Adrenal gland (tissue), 12 donors: Measurements from ENCODE around the gene SPATC1L. TPM values are rescaled to one million over a fixed set of nuclear protein-coding genes. Genes with fewer than 3 reads are reported as not detected.
A peak's percentile ranks its signal among the peaks of the same experiment; 100 is the strongest.

ENCODE experiments used
- DNase-seq, 7 donors: peaks; one replicate each; pipeline ENCODE4 v3.0.0-alpha.2; 2019 to 2020
- H3K27ac ChIP-seq, 5 donors: fragments of 200-600 bp; sonication (generic) in 4 of 5; 1 replicate in 3 of 5; 2 replicates in 2 of 5; pipeline versions ENCODE4 v1.5.1 to v1.8.0; 2016 to 2020; ENCODE audit warnings: mild to moderate bottlenecking in 1 of 5
- H3K27me3 ChIP-seq: fragments of 200-600 bp; 2 replicates; pipeline ENCODE4 v1.8.0; 2021
- H3K36me3 ChIP-seq, 2 donors: fragments of 200-600 bp; replicated peaks in 1 of 2; 1 replicate in 1 of 2; 2 replicates in 1 of 2; pipeline versions ENCODE4 v1.5.1 to v1.8.0; 2018 to 2022
- H3K4me1 ChIP-seq, 2 donors: fragments of 200-600 bp; replicated peaks in 1 of 2; 1 replicate in 1 of 2; 2 replicates in 1 of 2; pipeline versions ENCODE4 v1.5.1 to v1.8.0; 2018 to 2021
- H3K4me3 ChIP-seq, 4 donors: fragments of 200-600 bp; sonication (generic) in 3 of 4; one replicate each; pipeline ENCODE4 v1.5.1; 2016 to 2018
- H3K9me3 ChIP-seq, 3 donors: fragments of 200-600 bp; sonication (generic) in 1 of 3; replicated peaks in 1 of 3; 1 replicate in 2 of 3; 2 replicates in 1 of 3; pipeline versions ENCODE4 v1.5.1 to v1.8.0; 2016 to 2021
- POLR2A ChIP-seq, 2 donors: fragments of 450-650 bp; IDR thresholded peaks; one replicate each; pipeline ENCODE4 v1.6.1; 2017; ENCODE audit warnings: antibody characterized with exemption in 2 of 2, mild to moderate bottlenecking in 2 of 2, moderate library complexity in 1 of 2
- WGBS, 4 donors: extraction: QIAGEN DNeasy Blood & Tissue Kit in 2 of 4; methylation state at CpG; one replicate each; pipeline versions ENCODE4 v1.1.5 to v1.1.7; 2013 to 2017; 5-methylcytosine and 5-hydroxymethylcytosine counted together
- intact Hi-C, 2 donors: fragments of 100-400 bp; cut with DNase I; formaldehyde crosslinking; loops; one replicate each; pipeline versions ENCODE4 v1.14.1 to v1.15.0; 2022 to 2023
- polyA plus RNA-seq, 3 donors: library from polyadenylated mRNA; stranded (reverse); fragments of 200-250 nt in 2 of 3; fragments of 350-450 nt in 1 of 3; fragmentation: Illumina TruSeq in 1 of 3; extraction: RNeasy Lipid Tissue Mini Kit (QIAGEN cat#74804) in 1 of 3; gene quantifications; one replicate each; pipeline ENCODE4 v1.2.3, GENCODE V29; 2013 to 2014
- total RNA-seq, 9 donors: library from RNA; depleted of rRNA in 4 of 9; stranded (reverse); fragments of >200 nt in 4 of 9; fragments of 120-200 nt in 1 of 9; fragmentation: NEBNext Ultra II Directional in 1 of 9; extraction: Animal tissue kit (Norgen Biotek cat#: 25700) in 1 of 9; gene quantifications; one replicate each; pipeline versions ENCODE4 v1.1.0 to v1.2.4, GENCODE V29; 2013 to 2023
- TF ChIP-seq, protein P1 (sequence below), 6 experiments: fragments of 450-650 bp in 4 of 6; fragments of 200-600 bp in 2 of 6; sonication (generic) in 1 of 6; IDR thresholded peaks; 1 replicate in 5 of 6; 2 replicates in 1 of 6; pipeline versions ENCODE4 v1.5.1 to v1.8.0; 2016 to 2021; ENCODE audit warnings: antibody characterized with exemption in 6 of 6, mild to moderate bottlenecking in 2 of 6, moderate library complexity in 1 of 6
- donor health status: healthy with polysubstance abuse.
- donor health status: Bipolar disorder and iron deficiency.
- donor health status: DM: yes; HTN: yes; CAD: no.
- donor health status: DM: no; HTN: no; CAD: no.
- donor health status: DM: no; HTN: no; CAD: no.
- donor health status: DM: yes; HTN: yes; CAD: no.

SPATC1L gene
- total and polyA plus RNA-seq, 12 donors: 8.4 to 91.5 (median 25.3) TPM

DNA sequence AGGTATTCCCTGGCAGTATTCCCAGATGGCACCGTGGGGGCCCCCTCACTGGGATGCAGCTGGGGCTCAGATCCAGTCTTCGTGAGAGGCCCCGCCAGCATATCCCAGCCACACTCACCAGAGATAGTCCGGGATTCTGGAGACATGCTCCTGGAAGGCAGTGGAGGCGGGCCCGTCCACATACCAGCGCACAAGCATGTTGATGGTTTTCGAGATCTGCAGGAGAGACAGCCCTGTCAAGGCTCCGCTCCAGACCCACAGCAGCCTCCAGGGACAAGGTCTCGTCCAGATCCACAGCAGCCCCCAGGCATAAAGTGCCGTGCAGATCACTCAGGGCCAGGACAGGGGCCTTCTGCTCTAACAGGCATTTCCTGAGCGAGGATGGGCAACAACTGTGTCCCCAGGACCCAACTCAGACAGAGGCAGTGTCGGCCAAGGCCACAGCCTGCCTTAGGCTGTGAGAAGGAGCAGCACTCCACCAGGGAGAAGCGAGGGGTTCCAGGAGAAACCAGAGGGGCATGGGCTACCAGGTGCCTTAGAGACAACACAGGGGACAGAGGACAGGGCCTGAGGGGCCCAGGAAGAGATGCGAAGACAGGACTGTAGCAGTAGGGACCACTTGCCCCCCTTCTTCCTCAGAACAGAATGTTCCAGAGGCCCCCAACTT is 29.5 kb upstream of the SPATC1L start:
- 86 to 94% (median 88%) methylated on average over 5 to 15 of the region's 15 CpGs for WGBS, 4 donors
- Histone ChIP-seq H3K9me3 (no peaks in the 10 kb centered on the region), H3K27me3 (no peaks in the 10 kb centered on the region), H3K27ac (no peak overlapping the region), H3K36me3 (peaks cover 0 to 45% of the 10 kb centered on the region in 2 donors), H3K4me1 (no peaks in the 10 kb centered on the region), H3K4me3 (no peak overlapping the region)
- no peak for TF ChIP-seq POLR2A (IDR thresholded peaks at IDR 0.05)
- TF ChIP-seq, protein P1, sequence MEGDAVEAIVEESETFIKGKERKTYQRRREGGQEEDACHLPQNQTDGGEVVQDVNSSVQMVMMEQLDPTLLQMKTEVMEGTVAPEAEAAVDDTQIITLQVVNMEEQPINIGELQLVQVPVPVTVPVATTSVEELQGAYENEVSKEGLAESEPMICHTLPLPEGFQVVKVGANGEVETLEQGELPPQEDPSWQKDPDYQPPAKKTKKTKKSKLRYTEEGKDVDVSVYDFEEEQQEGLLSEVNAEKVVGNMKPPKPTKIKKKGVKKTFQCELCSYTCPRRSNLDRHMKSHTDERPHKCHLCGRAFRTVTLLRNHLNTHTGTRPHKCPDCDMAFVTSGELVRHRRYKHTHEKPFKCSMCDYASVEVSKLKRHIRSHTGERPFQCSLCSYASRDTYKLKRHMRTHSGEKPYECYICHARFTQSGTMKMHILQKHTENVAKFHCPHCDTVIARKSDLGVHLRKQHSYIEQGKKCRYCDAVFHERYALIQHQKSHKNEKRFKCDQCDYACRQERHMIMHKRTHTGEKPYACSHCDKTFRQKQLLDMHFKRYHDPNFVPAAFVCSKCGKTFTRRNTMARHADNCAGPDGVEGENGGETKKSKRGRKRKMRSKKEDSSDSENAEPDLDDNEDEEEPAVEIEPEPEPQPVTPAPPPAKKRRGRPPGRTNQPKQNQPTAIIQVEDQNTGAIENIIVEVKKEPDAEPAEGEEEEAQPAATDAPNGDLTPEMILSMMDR (IDR thresholded peaks at IDR 0.05): no peak
- DNase-seq: peak in 2 of 7 donors; percentile 5 to 13
- intact Hi-C loops: no loop called here

DNA sequence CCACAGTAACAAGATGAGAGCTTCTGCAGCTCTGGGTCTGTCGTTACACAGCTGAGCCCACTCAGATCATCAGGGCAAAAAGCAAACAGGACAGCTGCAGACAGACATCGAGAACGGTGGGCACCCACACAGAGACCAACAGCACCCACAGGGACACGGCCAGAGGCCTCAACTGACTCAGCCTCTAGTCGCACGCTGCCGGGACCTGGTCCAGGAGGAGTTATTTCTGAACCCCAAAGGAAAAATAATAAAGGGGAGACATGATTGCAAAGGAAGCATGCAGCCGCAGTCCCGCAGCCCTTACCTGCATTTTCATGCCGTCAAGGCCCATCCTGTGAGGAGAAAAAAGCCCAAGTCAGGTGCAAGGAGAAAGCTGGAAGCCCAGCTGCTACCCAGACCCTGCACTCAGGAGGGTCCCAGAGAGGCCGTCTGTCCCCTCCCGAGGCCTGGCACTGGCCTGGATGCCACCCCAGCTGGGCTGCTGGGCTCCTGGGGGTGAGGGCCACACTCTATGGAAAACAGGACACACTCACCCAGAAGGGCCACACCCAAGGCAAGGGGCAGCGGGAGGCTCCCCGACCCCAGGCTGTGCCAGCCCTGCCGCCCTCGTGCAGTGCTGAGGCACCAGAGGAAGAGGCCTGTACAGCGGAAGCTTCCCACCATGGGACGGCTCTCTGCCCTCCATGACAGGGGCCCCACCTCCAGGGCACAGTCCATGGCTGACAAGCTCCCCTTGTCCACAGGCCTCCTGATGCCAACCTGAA is 28.6 kb upstream of the SPATC1L start:
- H3K36me3 ChIP-seq: peaks cover 0 to 52% of the 10 kb centered on the region in 2 donors
- no peak overlapping the region for H3K27ac ChIP-seq
- H3K9me3 ChIP-seq: no peaks in the 10 kb centered on the region
- DNase-seq: peak in 4 of 7 donors; percentile 2 to 12 (median 8)
- TF ChIP-seq, protein P1 (IDR thresholded peaks at IDR 0.05): no peak
- no peak for TF ChIP-seq POLR2A (IDR thresholded peaks at IDR 0.05)
- 94 to 96% (median 95%) methylated on average over 8 to 18 of the region's 18 CpGs for WGBS, 4 donors
- no peaks in the 10 kb centered on the region for H3K27me3 ChIP-seq
- no peak overlapping the region for H3K4me3 ChIP-seq
- no peaks in the 10 kb centered on the region for H3K4me1 ChIP-seq
- intact Hi-C loops: no loop called here

DNA sequence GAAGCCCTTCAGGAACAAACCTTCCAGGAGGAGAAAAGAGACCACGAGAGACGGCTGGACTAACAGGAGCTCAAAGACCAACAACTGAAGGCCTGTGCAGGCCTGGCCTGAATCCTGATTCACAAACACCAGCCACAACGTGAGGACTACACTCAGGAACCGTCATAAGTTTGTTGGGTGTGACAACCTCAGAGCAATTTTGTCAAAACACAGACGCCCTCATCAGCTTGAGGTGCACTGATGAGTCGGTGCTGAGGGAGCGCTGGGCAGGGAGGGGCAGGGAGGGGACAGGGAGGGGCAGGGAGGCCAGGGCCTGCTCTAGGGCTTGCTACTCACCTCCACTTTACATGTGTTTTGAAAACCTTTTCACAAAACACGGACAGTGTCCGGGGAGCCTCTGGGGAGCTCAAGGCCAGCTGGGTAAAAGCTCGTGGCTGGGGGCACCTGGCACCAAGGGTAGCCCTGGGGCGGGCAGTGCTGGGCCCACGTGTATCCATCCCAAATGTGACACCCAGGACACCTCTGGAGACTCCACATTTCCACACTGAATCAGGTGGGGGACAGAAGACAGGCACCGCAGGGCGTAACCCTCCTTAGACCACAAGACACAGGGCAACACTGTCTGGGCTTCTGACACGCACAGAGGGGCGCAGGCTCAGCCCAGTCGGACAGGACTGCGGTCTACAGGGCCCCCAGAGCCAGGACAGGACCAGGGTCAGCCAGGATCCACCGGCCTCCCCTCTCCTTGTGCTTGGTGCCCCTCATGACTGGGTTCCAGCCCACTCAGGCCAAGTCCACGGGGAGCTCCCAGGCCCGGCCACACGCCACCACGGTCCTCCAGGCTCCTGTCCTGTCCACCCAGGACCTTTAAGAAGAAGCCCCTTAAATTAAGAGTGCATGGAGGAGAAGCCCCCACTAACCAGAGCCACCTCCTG is 27.8 kb upstream of the SPATC1L start:
- Histone ChIP-seq H3K9me3 (no peaks in the 10 kb centered on the region), H3K27ac (no peak overlapping the region), H3K4me3 (no peak overlapping the region), H3K36me3 (peaks cover 0 to 61% of the 10 kb centered on the region in 2 donors), H3K4me1 (no peaks in the 10 kb centered on the region), H3K27me3 (no peaks in the 10 kb centered on the region)
- WGBS, 4 donors: 84 to 87% (median 85%) methylated on average over 17 to 23 of the region's 23 CpGs
- DNase-seq: peak in 4 of 7 donors; percentile 4 to 10 (median 8)
- TF ChIP-seq POLR2A (IDR thresholded peaks at IDR 0.05): no peak
- TF ChIP-seq, protein P1 (IDR thresholded peaks at IDR 0.05): no peak
- intact Hi-C loops: no loop called here

DNA sequence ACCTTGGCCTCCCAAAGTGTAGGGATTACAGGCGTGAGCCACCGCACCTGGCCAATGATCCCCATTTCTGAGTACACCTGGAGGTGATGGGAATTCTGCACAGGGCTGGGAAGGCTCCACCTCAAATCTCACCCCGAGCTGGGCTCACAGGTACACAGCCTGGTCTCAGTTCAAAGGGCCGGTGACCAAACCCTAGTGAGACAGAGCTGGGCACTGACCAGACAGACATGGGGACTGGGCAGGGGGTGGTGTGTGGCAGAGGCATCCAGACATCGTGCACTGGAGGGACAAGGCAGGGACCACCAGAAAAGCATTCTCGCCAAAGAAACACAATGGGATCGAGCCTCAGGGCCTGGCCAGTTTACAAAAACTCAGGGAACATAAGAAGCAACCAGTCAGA is 27.1 kb upstream of the SPATC1L start:
- Histone ChIP-seq H3K27ac (no peak overlapping the region), H3K27me3 (no peaks in the 10 kb centered on the region), H3K36me3 (peaks cover 0 to 67% of the 10 kb centered on the region in 2 donors), H3K4me1 (no peaks in the 10 kb centered on the region), H3K4me3 (no peak overlapping the region), H3K9me3 (no peaks in the 10 kb centered on the region)
- TF ChIP-seq POLR2A (IDR thresholded peaks at IDR 0.05): no peak
- TF ChIP-seq, protein P1 (IDR thresholded peaks at IDR 0.05): no peak
- intact Hi-C loops: no loop called here
- DNase-seq: peak in 3 of 7 donors; percentile 1 to 9 (median 4)
- WGBS, 4 donors: 91 to 95% (median 94%) methylated on average over 7 of the region's 7 CpGs
